Measurements from ENCODE around the gene CCDC85A.

- no peak for TF ChIP-seq CTCF (IDR thresholded peaks at IDR 0.05)
- TF ChIP-seq POLR2A (IDR thresholded peaks at IDR 0.05) = no peak
- TF ChIP-seq POLR2AphosphoS5 (IDR thresholded peaks at IDR 0.05) = no peak
- TF ChIP-seq EP300 (IDR thresholded peaks at IDR 0.05; ENCODE audit: low read depth) = no peak
Measured at GRCh38 chr2:56338232-56338631, 154.4 kb downstream of the CCDC85A start.

All from transverse colon (tissue), 4 donors.